NOMO-1 treated with DMSO at 0.1 percent for 48 hours (cell line): Measurements from ENCODE around the gene LOXL1.
"Not testable (repeated sequence)": the region's sequence is repeated elsewhere in the genome, so short reads cannot be mapped to it uniquely, and the experiment has no call there.

Source experiments
- DNase-seq: peaks from one replicate; lab custom pipeline; 2025; ENCODE audit not compliant: unreplicated experiment; lab: John Stamatoyannopoulos, UW

The LOXL1 gene

GRCh38 chr15:73937296-73937695 is 11.0 kb downstream of the LOXL1 start:
- DNase-seq, result no peak

- no peak for DNase-seq
Observed at GRCh38 chr15:73937726-73938125, 11.5 kb downstream of the LOXL1 start.

GRCh38 chr15:73938516-73938915 is 12.3 kb downstream of the LOXL1 start:
- not testable (repeated sequence) for DNase-seq

GRCh38 chr15:73939138-73939537 is 12.9 kb downstream of the LOXL1 start:
- DNase-seq, result no peak

- no peak for DNase-seq
Observed at GRCh38 chr15:73940061-73940981, 14.1 kb downstream of the LOXL1 start.

- DNase-seq, result no peak
Observed at GRCh38 chr15:73941044-73941443, 14.8 kb downstream of the LOXL1 start.

- no peak for DNase-seq
Observed at GRCh38 chr15:73941449-73941848, 15.2 kb downstream of the LOXL1 start.

- DNase-seq, result no peak
Observed at GRCh38 chr15:73941871-73942635, 15.8 kb downstream of the LOXL1 start.

GRCh38 chr15:73942751-73943270 is 16.5 kb downstream of the LOXL1 start:
- no peak for DNase-seq

- DNase-seq, result no peak
Observed at GRCh38 chr15:73944161-73945129, 18.2 kb downstream of the LOXL1 start.

GRCh38 chr15:73945130-73945508 is 18.9 kb downstream of the LOXL1 start:
- DNase-seq, result no peak

GRCh38 chr15:73946046-73946721 is 19.9 kb downstream of the LOXL1 start:
- no peak for DNase-seq

- no peak for DNase-seq
Observed at GRCh38 chr15:73946795-73947370, 20.6 kb downstream of the LOXL1 start.

GRCh38 chr15:73947651-73948050 is 21.4 kb downstream of the LOXL1 start:
- no peak for DNase-seq

GRCh38 chr15:73948396-73948795 is 22.1 kb downstream of the LOXL1 start:
- DNase-seq, result no peak

GRCh38 chr15:73948982-73949381 is 22.7 kb downstream of the LOXL1 start:
- no peak for DNase-seq

GRCh38 chr15:73949496-73949895 is 23.2 kb downstream of the LOXL1 start:
- DNase-seq, result no peak

GRCh38 chr15:73950479-73950830 is 24.2 kb downstream of the LOXL1 start:
- no peak for DNase-seq

GRCh38 chr15:73950831-73951561 is 24.7 kb downstream of the LOXL1 start:
- peak; percentile 65 for DNase-seq
